CD4-positive, alpha-beta T cell (primary cell): ENCODE measurements around the gene MAN2A2. TPM values are rescaled to one million over a fixed set of nuclear protein-coding genes. Genes with fewer than 3 reads are reported as not detected.

ENCODE experiments used
- ATAC-seq: fragments of 200-7000 bp; cut with Tn5 transposase; one replicate; pipeline ENCODE4 v1.10.0; 2022; ENCODE audit warnings: mild to moderate bottlenecking; ENCODE audit not compliant: poor library complexity
- CTCF ChIA-PET: fragments of 350-600 bp; sonication (Branson Sonifier 250); formaldehyde crosslinking; loops from one replicate; lab custom pipeline; 2021; ENCODE audit warnings: antibody characterized with exemption, inconsistent platforms; lab: Charles Lee
- POLR2A ChIA-PET: fragments of 350-600 bp; sonication (Branson Sonifier 250); formaldehyde crosslinking; loops from one replicate; lab custom pipeline; 2021; ENCODE audit warnings: antibody characterized with exemption, inconsistent platforms; lab: Charles Lee
- DNase-seq, 14 experiments: peaks; one replicate each; pipeline ENCODE4 v3.0.0-alpha.2; 2013 to 2020; ENCODE audit warnings: mixed read lengths in 2 of 14
- H3K27ac ChIP-seq, 2 donors: one replicate each; pipeline versions ENCODE4 v1.5.1 to v1.7.0; 2013; ENCODE audit warnings: low read length in 2 of 2, low read depth in 1 of 2, mild to moderate bottlenecking in 1 of 2
- H3K27me3 ChIP-seq, 2 experiments: 1 replicate in 1 of 2; 2 replicates in 1 of 2; pipeline versions ENCODE4 v1.6.1 to v1.7.0; 2013; ENCODE audit warnings: low read length in 2 of 2, control low read depth in 1 of 2, mild to moderate bottlenecking in 1 of 2, moderate library complexity in 1 of 2; ENCODE audit not compliant: insufficient read depth in 2 of 2, control insufficient read depth in 1 of 2
- H3K36me3 ChIP-seq: one replicate; pipeline ENCODE4 v1.6.1; 2013; ENCODE audit warnings: low read length, control low read depth; ENCODE audit not compliant: insufficient read depth
- H3K4me1 ChIP-seq: one replicate; pipeline ENCODE4 v1.6.1; 2013; ENCODE audit warnings: low read length, control low read depth; ENCODE audit not compliant: insufficient read depth
- H3K4me3 ChIP-seq: one replicate; pipeline ENCODE4 v1.5.1; 2013; ENCODE audit warnings: mild to moderate bottlenecking, low read length, moderate library complexity
- H3K9me3 ChIP-seq, 2 experiments: 1 replicate in 1 of 2; 2 replicates in 1 of 2; pipeline versions ENCODE4 v1.6.1 to v1.7.0; 2013; ENCODE audit warnings: low read length in 2 of 2, mild to moderate bottlenecking in 2 of 2, control low read depth in 1 of 2, moderate library complexity in 1 of 2; ENCODE audit not compliant: control insufficient read depth in 1 of 2, insufficient read depth in 1 of 2
- H3K27ac Mint-ChIP-seq: one replicate; pipeline ENCODE4 v1.8.0; 2020; ENCODE audit warnings: mixed read lengths
- H3K27me3 Mint-ChIP-seq: one replicate; pipeline ENCODE4 v1.8.0; 2021; ENCODE audit warnings: mixed read lengths
- H3K36me3 Mint-ChIP-seq: one replicate; pipeline ENCODE4 v1.8.0; 2021; ENCODE audit warnings: low read depth, mixed read lengths
- H3K4me1 Mint-ChIP-seq: one replicate; pipeline ENCODE4 v1.8.0; 2021; ENCODE audit warnings: low read depth, mixed read lengths
- H3K4me3 Mint-ChIP-seq: one replicate; pipeline ENCODE4 v1.8.0; 2020; ENCODE audit warnings: mild to moderate bottlenecking, mixed read lengths
- H3K9me3 Mint-ChIP-seq: one replicate; pipeline ENCODE4 v1.8.0; 2020; ENCODE audit warnings: mixed read lengths
- intact Hi-C, 2 experiments: fragments of 100-400 bp; cut with DNase I in 1 of 2; cut with micrococcal nuclease in 1 of 2; formaldehyde crosslinking; loops; one replicate each; pipeline versions ENCODE4 v1.15.1 to v1.9.0; 2023 to 2025; cut with DNase I, micrococcal nuclease
- total RNA-seq, 174 experiments: library from RNA in 2 of 174; stranded (reverse) in 2 of 174; gene quantifications; one replicate each; pipeline ENCODE4 v1.2.3 and lab custom pipeline; 2021 to 2026
- TF ChIP-seq, protein P1 (sequence below): fragments of 200-600 bp; IDR thresholded peaks from one replicate; pipeline ENCODE4 v1.8.0; 2022; ENCODE audit warnings: antibody characterized with exemption, mild to moderate bottlenecking

MAN2A2 gene
- total RNA-seq, 2 experiments from 2014 or later: 125 to 128 TPM

DNA sequence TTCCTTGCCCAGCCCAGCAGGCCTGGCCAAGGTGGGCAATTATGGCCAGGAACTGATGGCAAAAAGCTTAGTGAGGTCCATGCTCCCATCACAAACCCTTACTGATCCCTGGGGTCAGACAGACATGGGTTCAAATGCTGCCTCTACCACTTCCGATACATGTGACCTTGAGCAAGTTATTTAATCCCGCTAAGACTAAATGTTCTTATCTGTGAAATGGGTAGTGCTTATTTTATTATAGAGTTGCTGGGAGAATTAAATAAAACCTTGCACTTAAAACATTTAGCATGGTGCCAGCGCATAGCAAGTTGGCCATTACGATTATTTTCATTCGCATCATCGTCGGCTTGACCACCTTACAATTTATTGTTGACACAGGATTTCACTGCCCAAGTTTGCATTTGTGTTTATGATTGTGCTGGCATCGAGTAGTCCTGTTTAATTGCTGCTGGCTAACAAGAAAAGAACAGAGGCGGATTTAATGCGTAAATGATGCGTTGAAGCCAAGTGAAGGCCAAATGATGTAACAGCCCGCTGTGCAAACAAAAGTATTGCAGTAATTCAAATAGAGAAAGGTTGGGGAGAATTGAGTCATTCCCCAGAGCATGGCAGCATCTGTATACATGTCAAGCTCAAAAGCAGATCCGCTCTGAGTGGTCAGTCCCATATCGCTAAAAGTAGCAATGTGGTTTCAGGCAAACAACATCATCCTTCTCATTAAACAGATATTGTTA is 42.0 kb upstream of the MAN2A2 start:
- Mint-ChIP-seq H3K4me3 (no peak overlapping the region), H3K9me3 (no peaks in the 10 kb centered on the region), H3K27ac (no peak overlapping the region), H3K36me3 (no peaks in the 10 kb centered on the region), H3K27me3 (no peaks in the 10 kb centered on the region), H3K4me1 (peaks cover 29% of the 10 kb centered on the region)
- Histone ChIP-seq H3K4me3 (no peak overlapping the region), H3K9me3 (no peaks in the 10 kb centered on the region), H3K27me3 (no peaks in the 10 kb centered on the region), H3K4me1 (peaks cover 30% of the 10 kb centered on the region), H3K36me3 (no peaks in the 10 kb centered on the region), H3K27ac (no peak overlapping the region)
- ChIA-PET POLR2A (no interaction called here), CTCF (no interaction called here)
- TF ChIP-seq, protein P1, sequence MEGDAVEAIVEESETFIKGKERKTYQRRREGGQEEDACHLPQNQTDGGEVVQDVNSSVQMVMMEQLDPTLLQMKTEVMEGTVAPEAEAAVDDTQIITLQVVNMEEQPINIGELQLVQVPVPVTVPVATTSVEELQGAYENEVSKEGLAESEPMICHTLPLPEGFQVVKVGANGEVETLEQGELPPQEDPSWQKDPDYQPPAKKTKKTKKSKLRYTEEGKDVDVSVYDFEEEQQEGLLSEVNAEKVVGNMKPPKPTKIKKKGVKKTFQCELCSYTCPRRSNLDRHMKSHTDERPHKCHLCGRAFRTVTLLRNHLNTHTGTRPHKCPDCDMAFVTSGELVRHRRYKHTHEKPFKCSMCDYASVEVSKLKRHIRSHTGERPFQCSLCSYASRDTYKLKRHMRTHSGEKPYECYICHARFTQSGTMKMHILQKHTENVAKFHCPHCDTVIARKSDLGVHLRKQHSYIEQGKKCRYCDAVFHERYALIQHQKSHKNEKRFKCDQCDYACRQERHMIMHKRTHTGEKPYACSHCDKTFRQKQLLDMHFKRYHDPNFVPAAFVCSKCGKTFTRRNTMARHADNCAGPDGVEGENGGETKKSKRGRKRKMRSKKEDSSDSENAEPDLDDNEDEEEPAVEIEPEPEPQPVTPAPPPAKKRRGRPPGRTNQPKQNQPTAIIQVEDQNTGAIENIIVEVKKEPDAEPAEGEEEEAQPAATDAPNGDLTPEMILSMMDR: no peak
- DNase-seq: no peak
- no peak for ATAC-seq
- intact Hi-C loops: no loop called here

DNA sequence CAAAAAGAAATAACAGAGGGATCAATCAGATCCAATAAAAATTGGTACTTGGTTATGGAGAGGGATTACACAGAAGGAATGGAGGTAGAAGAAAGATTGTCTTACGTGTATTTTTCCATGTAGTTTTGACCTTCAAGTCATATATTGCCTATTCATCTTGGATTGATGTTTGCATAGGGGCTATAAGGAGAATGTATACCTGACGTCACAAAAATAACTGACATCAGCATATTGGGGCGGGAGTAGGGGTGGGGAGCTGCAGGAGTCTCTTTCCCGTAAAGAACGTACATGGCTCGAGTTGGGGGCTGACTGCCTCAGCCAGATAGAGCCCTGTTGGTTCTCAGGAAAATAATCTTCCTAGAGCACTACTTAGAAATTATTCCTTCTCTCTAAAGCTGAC is 40.6 kb upstream of the MAN2A2 start:
- no peaks in the 10 kb centered on the region for H3K9me3 Mint-ChIP-seq
- H3K27me3 ChIP-seq: no peaks in the 10 kb centered on the region
- H3K4me3 Mint-ChIP-seq: no peak overlapping the region
- H3K9me3 ChIP-seq: no peaks in the 10 kb centered on the region
- ChIA-PET POLR2A (no interaction called here), CTCF (no interaction called here)
- H3K27ac ChIP-seq: no peak overlapping the region
- no peaks in the 10 kb centered on the region for H3K36me3 ChIP-seq
- DNase-seq (no peak), ATAC-seq (no peak)
- intact Hi-C loops: no loop called here
- no peak overlapping the region for H3K27ac Mint-ChIP-seq
- peaks cover 16% of the 10 kb centered on the region for H3K4me1 ChIP-seq
- TF ChIP-seq, protein P1: no peak
- no peaks in the 10 kb centered on the region for H3K27me3 Mint-ChIP-seq
- H3K36me3 Mint-ChIP-seq: no peaks in the 10 kb centered on the region
- H3K4me1 Mint-ChIP-seq: peaks cover 16% of the 10 kb centered on the region
- no peak overlapping the region for H3K4me3 ChIP-seq

DNA sequence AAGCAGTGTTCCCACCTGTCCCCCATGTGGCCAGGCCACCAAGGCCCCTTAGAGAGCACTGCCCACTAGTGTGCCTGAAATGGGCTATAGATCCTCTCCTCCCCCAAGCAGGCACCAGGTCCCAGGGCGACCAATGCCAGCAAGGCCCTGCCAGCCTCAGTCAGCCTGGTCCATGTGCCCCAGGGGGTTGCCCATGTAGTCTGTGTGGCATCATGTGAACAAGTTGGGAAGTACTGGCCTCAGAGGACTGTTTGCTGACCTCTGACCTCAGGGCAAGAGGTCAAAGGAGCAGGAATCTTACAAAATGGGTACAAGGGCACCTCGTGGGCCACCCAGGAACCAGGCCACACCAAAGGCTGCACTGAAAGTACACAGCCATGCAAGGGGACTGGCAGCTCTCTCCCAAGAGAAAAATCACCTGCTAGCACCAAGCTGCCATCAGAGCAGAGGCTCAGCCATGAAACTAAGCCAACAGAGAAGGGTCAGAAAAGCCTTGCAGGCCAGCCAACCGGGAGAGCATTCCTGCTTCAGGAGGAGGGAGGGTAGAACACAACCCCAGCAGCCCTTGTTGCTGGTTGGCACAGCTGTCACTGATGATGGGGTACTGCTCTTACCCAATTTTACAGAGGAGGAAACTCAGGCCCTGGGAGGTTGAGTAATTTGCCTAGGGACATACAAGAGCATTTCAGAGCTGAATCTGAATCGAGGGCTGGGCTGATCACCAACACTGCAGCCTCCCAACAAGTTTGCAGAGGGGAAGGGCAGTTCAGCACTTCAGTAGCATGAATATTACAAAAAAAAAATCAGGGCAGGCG is 39.9 kb upstream of the MAN2A2 start:
- DNase-seq (peak in 1 of 14 experiments; percentile 53), ATAC-seq (no peak)
- intact Hi-C loops: no loop called here
- POLR2A ChIA-PET: interaction anchor here (1.4 kb wide), 1 partner anchor 72 kb away, joined by 3 read pairs; the partner anchor contains the start of gene UNC45A
- Histone ChIP-seq H3K9me3 (no peaks in the 10 kb centered on the region), H3K27ac (no peak overlapping the region), H3K4me1 (peaks cover 9% of the 10 kb centered on the region), H3K36me3 (no peaks in the 10 kb centered on the region), H3K4me3 (no peak overlapping the region), H3K27me3 (no peaks in the 10 kb centered on the region)
- peaks cover 13% of the 10 kb centered on the region for H3K4me1 Mint-ChIP-seq
- H3K4me3 Mint-ChIP-seq: no peak overlapping the region
- H3K9me3 Mint-ChIP-seq: no peaks in the 10 kb centered on the region
- CTCF ChIA-PET: no interaction called here
- no peaks in the 10 kb centered on the region for H3K27me3 Mint-ChIP-seq
- H3K36me3 Mint-ChIP-seq: no peaks in the 10 kb centered on the region
- TF ChIP-seq, protein P1: no peak
- no peak overlapping the region for H3K27ac Mint-ChIP-seq
